ENCODE results near the gene CD72.
"Not testable (repeated sequence)": the region's sequence is repeated elsewhere in the genome, so short reads cannot be mapped to it uniquely, and the experiment has no call there.

Gene CD72

GRCh38 chr9:35649431-35650340, 31.5 kb upstream of the CD72 start:
- DNase-seq (ENCODE audit: low read depth): no peak

GRCh38 chr9:35646533-35647265, 28.5 kb upstream of the CD72 start:
- peak; percentile 81 for DNase-seq (ENCODE audit: low read depth)

- no peak for DNase-seq (ENCODE audit: low read depth)
Measured at GRCh38 chr9:35646153-35646532, 27.9 kb upstream of the CD72 start.

- DNase-seq (ENCODE audit: low read depth): not testable (repeated sequence)
Measured at GRCh38 chr9:35645736-35646135, 27.5 kb upstream of the CD72 start.

- no peak for DNase-seq (ENCODE audit: low read depth)
Measured at GRCh38 chr9:35643046-35643445, 24.8 kb upstream of the CD72 start.

GRCh38 chr9:35641478-35641877, 23.3 kb upstream of the CD72 start:
- not testable (repeated sequence) for DNase-seq (ENCODE audit: low read depth)

GRCh38 chr9:35640431-35640830, 22.2 kb upstream of the CD72 start:
- DNase-seq (ENCODE audit: low read depth): not testable (repeated sequence)

GRCh38 chr9:35639631-35640030, 21.4 kb upstream of the CD72 start:
- DNase-seq (ENCODE audit: low read depth): no peak

- not testable (repeated sequence) for DNase-seq (ENCODE audit: low read depth)
Measured at GRCh38 chr9:35639225-35639624, 21.0 kb upstream of the CD72 start.

GRCh38 chr9:35638751-35639150, 20.5 kb upstream of the CD72 start:
- not testable (repeated sequence) for DNase-seq (ENCODE audit: low read depth)

- DNase-seq (ENCODE audit: low read depth): not testable (repeated sequence)
Measured at GRCh38 chr9:35637427-35637955, 19.3 kb upstream of the CD72 start.

GRCh38 chr9:35636877-35637246, 18.6 kb upstream of the CD72 start:
- not testable (repeated sequence) for DNase-seq (ENCODE audit: low read depth)

GRCh38 chr9:35636135-35636876, 18.1 kb upstream of the CD72 start:
- DNase-seq (ENCODE audit: low read depth): no peak

- no peak for DNase-seq (ENCODE audit: low read depth)
Measured at GRCh38 chr9:35635730-35636129, 17.5 kb upstream of the CD72 start.

GRCh38 chr9:35629597-35629996, 11.4 kb upstream of the CD72 start:
- no peak for DNase-seq (ENCODE audit: low read depth)

GRCh38 chr9:35628389-35628991, 10.3 kb upstream of the CD72 start:
- no peak for DNase-seq (ENCODE audit: low read depth)

GRCh38 chr9:35627575-35627974, 9.4 kb upstream of the CD72 start:
- no peak for DNase-seq (ENCODE audit: low read depth)

GRCh38 chr9:35619800-35620158, 1.6 kb upstream of the CD72 start:
- no peak for DNase-seq (ENCODE audit: low read depth)

GRCh38 chr9:35618854-35619799, 914 bp upstream of the CD72 start:
- no peak for DNase-seq (ENCODE audit: low read depth)

- no peak for DNase-seq (ENCODE audit: low read depth)
Measured at GRCh38 chr9:35617548-35617947, 665 bp downstream of the CD72 start.

All from activated T-helper 1 cell treated with Interleukin-2 at 50 U/mL for 16 hours (primary cell).